CD4-positive, alpha-beta T cell (primary cell): ENCODE data around the gene TMEM52. TPM values are rescaled to one million over a fixed set of nuclear protein-coding genes. Genes with fewer than 3 reads are reported as not detected.

Experiments
- ATAC-seq: fragments of 200-7000 bp; cut with Tn5 transposase; one replicate; pipeline ENCODE4 v1.10.0; 2022; ENCODE audit warnings: mild to moderate bottlenecking; ENCODE audit not compliant: poor library complexity
- CTCF ChIA-PET: fragments of 350-600 bp; sonication (Branson Sonifier 250); formaldehyde crosslinking; loops from one replicate; lab custom pipeline; 2021; ENCODE audit warnings: antibody characterized with exemption, inconsistent platforms; lab: Charles Lee
- POLR2A ChIA-PET: fragments of 350-600 bp; sonication (Branson Sonifier 250); formaldehyde crosslinking; loops from one replicate; lab custom pipeline; 2021; ENCODE audit warnings: antibody characterized with exemption, inconsistent platforms; lab: Charles Lee
- DNase-seq, 14 experiments: peaks; one replicate each; pipeline ENCODE4 v3.0.0-alpha.2; 2013 to 2020; ENCODE audit warnings: mixed read lengths in 2 of 14
- H3K27ac ChIP-seq, 2 donors: one replicate each; pipeline versions ENCODE4 v1.5.1 to v1.7.0; 2013; ENCODE audit warnings: low read length in 2 of 2, low read depth in 1 of 2, mild to moderate bottlenecking in 1 of 2
- H3K27me3 ChIP-seq, 2 experiments: 1 replicate in 1 of 2; 2 replicates in 1 of 2; pipeline versions ENCODE4 v1.6.1 to v1.7.0; 2013; ENCODE audit warnings: low read length in 2 of 2, control low read depth in 1 of 2, mild to moderate bottlenecking in 1 of 2, moderate library complexity in 1 of 2; ENCODE audit not compliant: insufficient read depth in 2 of 2, control insufficient read depth in 1 of 2
- H3K36me3 ChIP-seq: one replicate; pipeline ENCODE4 v1.6.1; 2013; ENCODE audit warnings: low read length, control low read depth; ENCODE audit not compliant: insufficient read depth
- H3K4me1 ChIP-seq: one replicate; pipeline ENCODE4 v1.6.1; 2013; ENCODE audit warnings: low read length, control low read depth; ENCODE audit not compliant: insufficient read depth
- H3K4me3 ChIP-seq: one replicate; pipeline ENCODE4 v1.5.1; 2013; ENCODE audit warnings: mild to moderate bottlenecking, low read length, moderate library complexity
- H3K9me3 ChIP-seq, 2 experiments: 1 replicate in 1 of 2; 2 replicates in 1 of 2; pipeline versions ENCODE4 v1.6.1 to v1.7.0; 2013; ENCODE audit warnings: low read length in 2 of 2, mild to moderate bottlenecking in 2 of 2, control low read depth in 1 of 2, moderate library complexity in 1 of 2; ENCODE audit not compliant: control insufficient read depth in 1 of 2, insufficient read depth in 1 of 2
- H3K27ac Mint-ChIP-seq: one replicate; pipeline ENCODE4 v1.8.0; 2020; ENCODE audit warnings: mixed read lengths
- H3K27me3 Mint-ChIP-seq: one replicate; pipeline ENCODE4 v1.8.0; 2021; ENCODE audit warnings: mixed read lengths
- H3K36me3 Mint-ChIP-seq: one replicate; pipeline ENCODE4 v1.8.0; 2021; ENCODE audit warnings: low read depth, mixed read lengths
- H3K4me1 Mint-ChIP-seq: one replicate; pipeline ENCODE4 v1.8.0; 2021; ENCODE audit warnings: low read depth, mixed read lengths
- H3K4me3 Mint-ChIP-seq: one replicate; pipeline ENCODE4 v1.8.0; 2020; ENCODE audit warnings: mild to moderate bottlenecking, mixed read lengths
- H3K9me3 Mint-ChIP-seq: one replicate; pipeline ENCODE4 v1.8.0; 2020; ENCODE audit warnings: mixed read lengths
- CTCF ChIP-seq: fragments of 200-600 bp; IDR thresholded peaks from one replicate; pipeline ENCODE4 v1.8.0; 2022; ENCODE audit warnings: antibody characterized with exemption, mild to moderate bottlenecking
- intact Hi-C, 2 experiments: fragments of 100-400 bp; cut with DNase I in 1 of 2; cut with micrococcal nuclease in 1 of 2; formaldehyde crosslinking; loops; one replicate each; pipeline versions ENCODE4 v1.15.1 to v1.9.0; 2023 to 2025; cut with DNase I, micrococcal nuclease
- total RNA-seq, 174 experiments: library from RNA in 2 of 174; stranded (reverse) in 2 of 174; gene quantifications; one replicate each; pipeline ENCODE4 v1.2.3 and lab custom pipeline; 2021 to 2026

Gene TMEM52
- total RNA-seq, 2 experiments from 2014 or later: 0.49 to 1.9 TPM

- TF ChIP-seq CTCF: no peak
- Histone ChIP-seq H3K9me3 (no peaks in the 10 kb centered on the region), H3K4me3 (peak overlapping the region; percentile 77), H3K4me1 (peaks cover 74% of the 10 kb centered on the region), H3K27ac (peak overlapping the region; percentile 78 to 82), H3K27me3 (no peaks in the 10 kb centered on the region), H3K36me3 (no peaks in the 10 kb centered on the region)
- H3K9me3 Mint-ChIP-seq: no peaks in the 10 kb centered on the region
- ATAC-seq: peak; percentile 43
- peak overlapping the region; percentile 92 for H3K4me3 Mint-ChIP-seq
- DNase-seq: peak in 13 of 14 experiments; percentile 45 to 93 (median 77)
- H3K4me1 Mint-ChIP-seq: peaks cover 57% of the 10 kb centered on the region
- ChIA-PET POLR2A (interaction anchor here (0.6 to 1.5 kb wide), 4 partner anchors 8 to 112 kb away, joined by 3 to 12 read pairs (median 4); no protein-coding TSS in a partner anchor), CTCF (interaction anchor here (0.9 to 1.5 kb wide), 2 partner anchors 8 to 17 kb away, joined by 3 to 7 read pairs; no protein-coding TSS in a partner anchor)
- intact Hi-C loops: loop anchor here in 1 of 2 experiments (1.0 to 2.0 kb wide), 3 partner anchors 15 to 113 kb away; partner anchors contain the start of gene NADK
- peaks cover 26% of the 10 kb centered on the region for H3K36me3 Mint-ChIP-seq
- H3K27me3 Mint-ChIP-seq: no peaks in the 10 kb centered on the region
- H3K27ac Mint-ChIP-seq: peak overlapping the region; percentile 98
These were observed 27.6 kb downstream of the TMEM52 start for GRCh38 chr1:1891349-1892078.

- Histone ChIP-seq H3K27ac (peak within 1 kb of the TSS; percentile 82 to 84), H3K9me3 (no peaks in the 10 kb centered on the region), H3K27me3 (no peaks in the 10 kb centered on the region), H3K4me3 (peak within 1 kb of the TSS; percentile 77), H3K4me1 (peaks cover 77% of the 10 kb centered on the region), H3K36me3 (no peaks in the 10 kb centered on the region)
- Mint-ChIP-seq H3K36me3 (peaks cover 26% of the 10 kb centered on the region), H3K9me3 (no peaks in the 10 kb centered on the region), H3K4me3 (peak within 1 kb of the TSS; percentile 92), H3K27me3 (no peaks in the 10 kb centered on the region), H3K27ac (peak within 1 kb of the TSS; percentile 98), H3K4me1 (peaks cover 59% of the 10 kb centered on the region)
- ChIA-PET POLR2A (interaction anchor here (1.5 kb wide), 2 partner anchors 15 to 111 kb away, joined by 5 to 12 read pairs; no protein-coding TSS in a partner anchor), CTCF (interaction anchor here (1.5 kb wide), 1 partner anchor 18 kb away, joined by 7 read pairs; no protein-coding TSS in a partner anchor)
- no peak for TF ChIP-seq CTCF
- intact Hi-C loops: loop anchor here in 1 of 2 experiments (1.0 to 2.0 kb wide), 2 partner anchors 19 to 112 kb away; partner anchors contain the start of gene NADK
- peak; percentile 67 for ATAC-seq
- peak; percentile 73 to 97 (median 86) for DNase-seq
These were observed 28.4 kb downstream of the TMEM52 start, which contains the start of gene GNB1 for GRCh38 chr1:1890506-1891348. Gene GNB1 (minus strand): TSS chr1:1891087. CDS start chr1:1825453, 65,634 bp downstream.
